GM21367 (cell line): Measurements from ENCODE around the gene GFOD1.

Source experiments
- ATAC-seq: cut with Tn5 transposase; IDR thresholded peaks from one replicate; pipeline ENCODE4 v1.9.1; 2021; ENCODE audit not compliant: unreplicated experiment

The GFOD1 gene, protein sequence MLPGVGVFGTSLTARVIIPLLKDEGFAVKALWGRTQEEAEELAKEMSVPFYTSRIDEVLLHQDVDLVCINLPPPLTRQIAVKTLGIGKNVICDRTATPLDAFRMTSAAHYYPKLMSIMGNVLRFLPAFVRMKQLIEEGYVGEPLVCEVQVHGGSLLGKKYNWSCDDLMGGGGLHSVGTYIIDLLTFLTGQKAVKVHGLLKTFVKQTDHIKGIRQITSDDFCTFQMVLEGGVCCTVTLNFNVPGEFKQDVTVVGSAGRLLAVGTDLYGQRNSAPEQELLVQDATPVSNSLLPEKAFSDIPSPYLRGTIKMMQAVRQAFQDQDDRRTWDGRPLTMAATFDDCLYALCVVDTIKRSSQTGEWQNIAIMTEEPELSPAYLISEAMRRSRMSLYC

DNA sequence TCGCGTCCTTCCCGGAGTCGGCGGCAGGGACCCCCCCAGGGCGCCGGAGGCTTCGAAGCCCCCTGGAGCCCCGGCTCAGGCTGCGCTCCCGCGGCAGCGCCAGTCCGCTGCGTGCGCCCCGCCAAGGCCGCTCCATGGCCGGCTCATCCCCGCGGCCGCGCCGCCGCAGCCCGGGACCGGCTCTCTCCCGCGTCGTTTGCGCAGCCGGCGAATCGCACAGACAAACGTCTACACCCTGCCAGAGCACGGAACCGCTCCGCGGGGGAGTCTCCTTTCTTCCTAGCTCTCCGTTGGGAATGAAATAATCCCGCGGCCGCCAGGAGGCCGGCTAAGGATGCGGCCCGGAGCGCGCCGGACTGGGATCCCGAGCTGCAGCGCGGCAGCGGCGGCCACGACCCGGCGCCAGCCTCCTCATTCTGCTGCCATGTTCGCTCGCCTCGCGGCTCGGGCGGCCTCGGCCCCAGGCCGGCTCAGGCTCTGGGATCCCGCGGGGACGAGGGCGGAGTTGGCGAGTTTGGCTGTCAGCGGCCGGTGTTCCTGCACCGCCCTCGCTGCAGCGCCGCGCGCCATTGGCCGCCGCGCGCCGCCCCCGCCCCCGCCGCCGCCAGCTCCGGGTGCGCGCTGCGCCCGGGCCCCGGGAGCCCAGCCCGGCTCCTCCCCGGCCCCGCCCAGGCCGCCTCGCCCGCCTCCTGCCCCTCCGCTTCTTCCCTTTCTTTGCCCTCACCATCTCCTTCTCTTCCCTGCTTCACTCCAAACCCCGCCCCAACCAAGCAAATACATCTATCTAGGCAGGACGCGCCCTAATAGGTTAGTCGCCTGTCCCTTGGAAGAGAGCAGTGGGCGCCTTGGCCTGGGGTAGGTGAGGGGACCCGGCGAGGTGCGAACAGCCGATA is at the start of gene GFOD1:
Gene GFOD1 (minus strand): TSS at position 479 of the 893 bp plus-strand sequence. CDS start 710 bp downstream, outside the sequence.
- ATAC-seq = peak; percentile 77

DNA sequence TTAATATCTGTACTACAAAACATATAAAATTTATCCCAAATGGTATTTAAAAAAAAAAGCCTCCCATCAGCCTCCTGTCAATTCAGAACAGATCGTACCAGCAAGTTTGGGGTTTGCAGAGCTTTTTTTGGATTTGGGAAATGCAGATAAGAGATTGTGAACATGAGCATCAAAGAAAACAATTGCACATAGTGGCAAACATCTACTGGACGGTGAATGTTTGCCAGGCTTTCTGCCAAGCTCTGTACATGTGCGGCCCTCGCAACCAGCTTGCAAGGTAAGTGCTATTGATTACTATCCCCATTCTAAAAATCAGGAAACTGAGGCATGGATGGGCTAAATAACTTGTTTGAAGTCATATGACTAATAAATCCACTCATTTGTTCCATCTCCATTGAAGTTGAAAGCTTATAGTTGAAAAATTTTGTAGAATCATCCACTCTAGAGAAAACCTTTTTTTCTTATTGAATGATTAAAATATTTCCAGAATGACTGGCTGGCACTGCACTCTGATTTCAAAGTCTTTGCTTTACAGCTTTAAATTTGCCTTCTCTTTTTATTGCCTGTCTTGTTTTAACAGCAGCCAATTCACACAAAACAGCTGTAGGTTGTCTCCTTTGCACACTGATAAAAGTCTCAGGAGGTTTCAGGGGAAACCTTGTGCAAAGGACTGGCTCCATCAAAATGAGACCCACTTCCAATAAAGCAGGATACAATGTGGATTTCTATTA is 49.6 kb upstream of the GFOD1 start:
- ATAC-seq = no peak

DNA sequence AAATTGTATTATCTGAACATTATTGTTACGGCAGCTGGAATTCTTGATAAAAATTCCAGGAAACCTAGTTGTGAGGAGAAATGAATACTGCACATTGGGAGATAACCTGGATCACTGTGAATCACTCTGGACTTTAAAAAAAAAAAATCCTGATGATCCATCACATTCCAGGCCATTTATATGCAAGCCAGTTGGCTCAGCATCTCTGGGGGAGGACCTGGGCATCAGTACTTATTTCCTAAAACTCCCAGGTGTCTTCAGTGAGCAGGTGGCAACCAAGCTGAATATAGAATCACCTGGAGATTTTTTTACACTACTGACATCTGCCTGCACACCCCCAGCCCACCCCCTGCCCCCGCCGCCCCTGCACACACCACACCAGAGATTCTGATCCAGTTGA is 47.9 kb upstream of the GFOD1 start:
- no peak for ATAC-seq

DNA sequence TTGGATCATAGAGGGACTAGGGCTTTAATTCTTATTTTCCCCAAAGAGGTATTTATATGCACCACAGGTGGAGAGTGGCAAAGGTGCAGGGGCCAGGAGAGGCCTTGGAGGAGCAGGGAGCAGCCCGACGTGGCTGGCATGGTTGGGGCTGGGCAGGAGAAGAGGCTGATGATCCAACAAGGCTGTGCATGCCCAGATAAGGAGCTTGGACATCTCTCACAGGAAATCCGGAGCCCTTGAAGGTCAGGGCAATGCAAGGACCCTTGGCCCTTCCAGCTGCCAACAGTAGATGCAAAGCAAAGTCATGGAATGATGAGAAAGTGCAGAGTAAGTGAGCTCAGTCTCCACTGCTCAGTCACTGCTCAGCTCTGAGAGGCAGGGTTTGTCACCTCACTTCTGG is 47.1 kb upstream of the GFOD1 start:
- no peak for ATAC-seq

DNA sequence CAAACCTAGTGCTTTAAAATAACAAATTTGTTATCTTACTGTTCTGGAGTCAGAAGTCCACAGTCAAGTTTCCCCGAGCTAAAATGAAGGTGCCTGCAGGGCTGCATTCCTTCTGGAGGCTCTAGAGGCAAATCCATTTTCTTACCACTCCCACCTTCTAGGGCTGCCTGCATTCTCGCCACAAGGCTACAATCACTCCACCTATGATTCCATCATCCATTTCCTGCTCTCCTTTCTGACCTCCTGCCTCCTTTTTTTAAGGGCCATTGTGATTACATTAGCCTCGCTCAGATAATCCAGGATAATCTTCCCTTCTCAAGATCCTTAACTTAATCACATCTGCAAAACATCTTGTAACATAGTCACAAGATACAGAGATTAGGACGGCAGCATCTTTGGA is 44.6 kb upstream of the GFOD1 start:
- ATAC-seq = no peak

DNA sequence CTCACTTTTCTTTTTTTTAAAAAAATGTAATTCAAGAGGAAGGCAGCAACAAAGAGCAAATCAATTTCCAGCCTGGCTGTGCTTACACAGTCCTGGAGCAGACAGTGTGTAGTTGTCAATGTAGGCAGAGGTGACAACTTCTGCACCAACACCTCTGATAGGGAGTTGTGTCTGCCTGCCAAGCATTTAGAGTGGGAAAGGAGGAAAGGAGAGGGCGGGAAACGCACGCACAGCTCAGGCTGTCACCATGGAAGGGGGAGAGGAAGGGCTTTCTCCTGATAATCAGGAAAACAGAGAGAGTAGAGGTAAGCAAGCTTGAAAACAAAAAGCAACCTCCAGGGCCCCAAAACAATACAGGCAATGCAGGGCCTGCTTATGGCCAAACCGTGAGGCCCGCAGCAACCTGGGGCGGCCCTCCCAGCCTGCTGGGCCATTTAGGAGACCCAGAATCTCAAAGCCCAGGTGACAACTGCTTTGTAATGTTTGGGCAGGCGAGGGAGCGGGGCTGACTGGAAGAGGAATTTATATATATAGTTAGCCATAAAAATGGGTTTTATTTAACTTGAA is 41.5 kb upstream of the GFOD1 start:
- ATAC-seq = no peak

DNA sequence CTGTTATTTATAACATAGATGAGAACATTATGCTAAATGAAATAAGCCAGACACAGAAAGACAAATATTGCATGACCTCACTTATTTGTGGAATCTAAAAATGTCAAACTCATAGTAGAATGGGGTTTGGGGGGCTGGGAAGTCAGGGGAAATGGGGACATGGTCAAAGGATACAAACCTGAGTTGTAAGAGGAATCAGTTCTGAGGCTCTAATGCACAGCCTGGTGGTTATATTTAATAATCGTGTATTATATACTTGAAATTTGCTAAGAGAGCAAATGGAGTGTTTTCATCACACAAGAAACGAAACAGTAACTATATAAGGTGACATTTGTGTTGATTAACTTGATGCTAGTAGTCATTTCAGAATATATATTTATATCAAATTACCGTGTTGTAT is 40.8 kb upstream of the GFOD1 start:
- ATAC-seq = no peak

DNA sequence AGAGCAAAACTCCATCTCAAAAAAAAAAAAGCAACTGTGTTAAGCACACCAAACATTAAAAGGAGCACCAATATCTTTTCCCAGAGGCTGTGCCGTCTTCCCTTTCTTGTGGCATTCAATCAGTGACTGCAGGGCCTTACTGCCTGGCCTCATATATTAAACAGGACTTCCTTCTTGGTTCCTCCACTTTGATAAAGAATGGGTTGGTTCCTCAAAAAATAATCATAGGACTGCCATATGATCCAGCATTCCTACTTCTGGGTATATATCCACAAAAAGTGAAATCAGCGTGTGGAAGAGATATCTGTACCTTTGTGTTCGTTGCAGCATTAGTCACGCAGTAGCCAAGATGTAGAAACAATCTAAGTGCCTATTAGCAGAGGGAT is 40.3 kb upstream of the GFOD1 start:
- no peak for ATAC-seq

DNA sequence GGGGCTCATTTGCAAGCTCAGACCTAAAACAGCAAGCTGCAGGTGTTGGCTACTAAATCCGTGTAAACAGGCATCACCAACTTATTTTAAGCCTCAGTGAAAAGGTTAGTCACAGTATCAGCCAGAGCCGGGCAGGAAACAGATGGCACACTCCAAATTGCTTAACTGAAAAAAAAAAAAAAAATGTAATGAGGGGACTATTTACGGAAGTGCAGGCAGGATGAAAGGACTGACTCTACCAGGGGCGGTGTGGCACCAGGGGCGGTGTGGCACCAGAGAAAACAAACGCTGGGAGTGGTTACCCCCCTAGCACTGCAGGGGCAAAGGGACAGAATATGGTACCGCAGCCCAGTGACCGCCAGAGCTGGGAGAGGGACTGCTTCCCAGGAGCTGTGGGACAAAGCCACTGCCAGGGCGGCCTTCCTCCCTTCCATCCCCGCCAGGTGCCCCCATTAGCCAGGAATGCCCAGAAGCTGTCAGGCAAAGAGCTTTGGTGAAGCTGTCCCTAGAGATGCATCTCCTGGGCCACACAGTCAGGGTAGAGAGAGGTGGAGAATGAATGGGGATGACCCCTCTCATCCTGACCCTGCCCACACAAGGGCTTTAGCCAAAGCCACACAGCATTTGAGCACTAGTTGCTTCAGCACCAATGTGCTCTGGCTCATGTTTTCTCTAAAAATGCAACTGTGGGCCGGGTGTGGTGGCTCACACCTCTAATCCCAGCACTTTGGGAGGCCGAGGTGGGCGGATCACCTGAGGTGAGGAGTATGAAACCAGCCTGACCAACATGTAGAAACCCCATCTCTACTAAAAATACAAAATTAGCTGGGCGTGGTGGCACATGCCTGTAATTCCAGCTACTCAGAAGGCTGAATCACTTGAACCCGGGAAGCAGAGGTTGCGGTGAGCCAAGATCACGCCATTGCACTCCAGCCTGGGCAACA is 39.6 kb upstream of the GFOD1 start:
- ATAC-seq = peak; percentile 72

DNA sequence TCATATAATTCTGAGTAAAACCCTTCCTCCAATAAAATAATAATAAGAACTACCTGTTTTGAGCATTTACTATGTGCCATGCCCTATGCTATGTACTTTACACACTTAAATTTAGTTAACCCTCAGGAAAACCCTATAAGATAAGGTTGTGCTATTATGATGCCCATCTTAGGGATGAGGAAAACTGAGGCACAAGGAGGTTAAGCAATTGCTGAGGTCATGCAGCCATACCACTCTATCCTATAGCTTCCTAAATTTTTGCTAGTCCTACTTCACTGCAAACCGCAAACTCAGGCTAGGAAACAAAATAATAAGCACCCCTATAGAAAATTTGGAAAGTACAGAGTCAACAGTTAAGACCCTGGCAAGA is 38.9 kb upstream of the GFOD1 start:
- ATAC-seq = no peak

DNA sequence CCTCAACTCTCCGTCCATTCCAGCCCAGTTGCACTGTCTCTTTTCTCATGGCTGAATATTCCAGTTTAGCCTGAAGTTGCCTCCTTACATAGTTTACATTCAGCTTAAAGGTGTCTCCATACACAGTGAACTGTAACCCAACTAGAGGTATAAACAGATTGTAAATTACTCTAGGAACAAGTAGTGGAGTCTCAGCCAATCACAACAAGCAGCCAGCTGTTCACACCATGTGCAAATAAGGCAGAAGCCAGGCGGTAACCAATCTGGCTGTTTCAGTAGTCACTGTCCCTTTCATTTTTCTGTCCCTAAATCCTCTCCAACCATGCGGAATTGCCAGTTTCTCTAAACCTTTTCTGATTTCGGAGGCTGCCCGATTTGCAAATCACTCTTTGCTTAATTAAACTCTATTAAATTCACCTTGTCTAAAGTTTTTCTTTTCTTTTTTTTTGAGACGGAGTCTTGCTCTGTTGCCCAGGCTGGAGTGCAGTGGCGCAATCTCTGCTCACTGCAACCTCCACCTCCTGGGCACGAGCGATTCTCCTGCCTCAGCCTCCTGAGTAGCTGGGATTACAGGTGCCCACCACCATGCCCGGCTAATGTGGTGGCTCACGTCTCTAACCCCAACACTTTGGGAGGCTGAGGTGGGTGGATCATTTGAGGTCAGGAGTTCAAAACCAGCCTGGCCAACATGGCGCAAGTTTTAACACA is 37.6 kb upstream of the GFOD1 start:
- no peak for ATAC-seq

DNA sequence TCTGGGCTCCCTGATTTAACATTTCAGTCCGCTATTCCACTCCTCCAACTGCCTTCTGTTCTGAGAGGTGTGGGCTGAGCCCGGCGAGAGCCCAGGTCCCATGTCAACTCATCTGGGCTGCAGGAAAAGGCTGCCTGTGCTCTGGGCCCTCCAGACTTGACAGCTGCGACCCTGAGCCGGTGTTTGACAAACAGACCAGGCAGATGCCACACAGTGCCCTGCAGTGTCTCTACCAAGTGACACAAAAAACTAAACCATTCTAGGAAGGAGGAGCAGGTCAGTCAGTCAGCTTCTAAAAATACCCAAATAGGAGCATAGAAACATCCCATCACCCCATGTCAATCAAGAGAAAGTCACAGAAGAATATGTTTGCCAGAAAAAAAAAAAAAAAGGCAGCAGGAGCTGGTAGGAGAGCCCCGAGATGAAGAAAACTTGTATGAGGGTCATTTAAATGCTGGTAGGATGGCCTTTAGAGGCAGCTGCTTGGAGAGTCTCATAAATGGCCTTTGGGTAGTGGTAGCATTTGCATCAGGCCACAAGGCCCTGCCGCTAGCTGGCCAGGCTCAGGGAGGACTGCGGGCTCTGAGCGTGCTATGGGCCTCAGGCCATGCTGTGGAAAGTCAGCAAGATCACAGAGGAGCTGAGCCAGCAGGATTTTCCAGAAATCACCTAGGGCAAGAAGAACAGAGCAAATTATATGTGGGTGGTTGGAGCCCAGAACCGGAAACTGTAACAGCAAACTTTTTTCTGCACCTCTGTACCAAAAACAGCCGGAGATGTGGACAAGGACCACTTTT is 36.6 kb upstream of the GFOD1 start:
- no peak for ATAC-seq

DNA sequence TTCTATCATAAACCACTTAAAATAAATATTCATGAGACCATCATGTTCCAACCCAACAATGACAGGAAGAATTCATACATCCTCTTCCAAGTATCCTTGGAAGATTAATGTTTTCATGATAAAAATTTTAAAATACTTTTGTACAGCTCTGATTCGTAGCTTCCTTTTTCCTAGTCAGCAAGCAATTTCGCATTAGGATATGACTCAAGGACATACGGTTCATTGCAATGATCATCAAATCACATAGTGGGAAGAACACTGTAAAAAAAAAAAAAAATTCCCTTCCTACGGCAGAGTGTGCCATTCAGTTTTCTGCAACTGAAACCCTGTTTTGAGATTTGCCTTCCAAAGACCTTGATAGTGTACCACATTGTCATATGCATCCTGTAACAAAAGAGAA is 35.3 kb upstream of the GFOD1 start:
- ATAC-seq = no peak

DNA sequence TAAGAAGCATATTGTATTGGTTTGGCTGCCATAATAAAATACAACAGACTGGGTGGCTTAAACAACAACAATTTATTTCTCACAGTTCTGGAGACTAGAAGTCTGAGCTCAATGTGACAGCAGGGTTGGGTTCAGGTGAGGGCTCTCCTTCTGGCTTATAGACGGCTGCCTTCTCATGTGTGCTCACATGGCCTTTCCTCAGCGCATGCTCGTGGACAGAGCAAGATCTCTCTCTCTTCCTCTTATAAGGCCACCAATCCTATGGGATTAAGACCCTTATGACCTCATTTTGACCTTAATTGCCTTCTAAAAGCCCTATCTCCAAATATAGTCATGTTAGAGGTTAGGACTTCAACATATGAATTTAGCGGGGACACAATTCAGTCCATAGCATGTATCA is 32.4 kb upstream of the GFOD1 start:
- no peak for ATAC-seq

DNA sequence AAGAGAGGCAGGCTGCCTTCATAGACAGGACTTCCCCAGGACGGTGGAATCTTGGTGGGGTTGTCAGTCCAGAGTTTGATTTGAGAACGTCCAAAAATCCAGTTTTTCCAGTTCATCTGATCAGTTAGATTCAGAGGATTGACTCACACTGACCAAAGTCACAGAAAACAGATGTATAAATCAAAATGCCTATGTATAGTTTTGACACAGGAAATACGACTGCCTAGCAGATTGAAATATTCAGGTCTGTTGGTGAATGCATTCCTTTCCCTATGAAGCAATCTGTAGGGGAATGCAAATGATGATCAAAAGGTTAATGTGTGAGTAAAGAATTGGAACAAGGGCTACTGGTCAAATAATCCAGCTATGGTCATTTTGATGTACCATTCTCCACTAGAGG is 29.7 kb upstream of the GFOD1 start:
- ATAC-seq = no peak

DNA sequence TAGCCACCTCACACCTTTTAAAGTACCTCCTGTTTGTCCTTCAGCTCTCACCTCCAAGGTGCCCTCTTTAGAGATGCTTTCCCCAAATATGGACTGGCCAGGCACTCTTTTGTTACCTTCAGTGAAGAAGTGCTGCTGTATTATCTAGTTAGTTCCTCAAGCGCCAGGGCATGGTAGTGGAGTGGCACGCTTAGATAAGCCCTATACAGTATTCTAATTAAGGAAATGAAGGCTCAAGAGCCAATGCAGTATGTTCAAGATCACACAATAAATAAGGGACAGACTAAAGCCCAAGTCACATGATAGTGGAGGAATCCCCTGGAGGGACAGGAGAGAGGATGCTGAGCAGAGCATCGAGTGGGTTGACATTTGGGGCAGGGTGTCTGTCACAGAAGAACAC is 28.5 kb upstream of the GFOD1 start:
- no peak for ATAC-seq

DNA sequence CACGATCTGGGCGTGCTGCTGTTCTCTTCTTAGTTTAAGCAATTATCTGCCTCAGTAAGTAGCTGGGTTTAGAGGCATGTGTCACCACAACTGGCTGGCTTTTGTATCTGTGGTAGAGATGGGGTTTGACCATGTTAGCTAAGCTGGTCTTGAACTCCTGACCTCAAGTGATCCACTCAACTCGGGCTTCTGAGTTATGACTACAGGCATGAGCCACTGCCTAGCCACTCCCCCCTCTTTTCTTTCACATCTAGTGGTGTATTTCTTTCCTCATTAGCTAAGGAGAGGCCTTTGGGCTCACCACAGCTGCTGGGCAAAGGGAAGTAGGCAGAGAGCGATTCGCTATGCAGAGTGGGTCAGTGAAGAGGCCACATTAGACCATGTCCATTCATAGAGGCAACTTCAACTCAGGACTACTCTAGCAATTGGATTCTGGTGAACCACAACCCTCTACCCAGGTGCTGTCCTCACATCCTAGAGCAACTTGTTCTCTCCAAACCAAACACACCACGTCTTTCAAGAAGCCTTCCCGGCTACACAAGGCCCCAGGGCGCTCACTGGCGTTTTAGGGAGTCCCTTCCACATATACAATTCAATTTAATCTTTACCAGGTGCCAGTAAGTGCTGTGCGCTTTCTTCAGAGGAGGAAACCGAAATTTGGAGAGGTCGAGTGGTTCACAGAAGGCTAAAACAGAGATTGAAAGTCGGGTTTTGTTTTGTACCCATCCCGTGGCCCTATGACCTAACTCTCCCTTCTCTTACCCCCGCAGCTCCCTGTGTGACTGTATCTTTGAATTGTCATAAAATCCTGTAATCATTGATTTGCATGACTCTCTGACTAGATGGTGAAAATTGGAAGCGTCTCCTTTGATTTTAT is 26.5 kb upstream of the GFOD1 start:
- ATAC-seq = no peak

DNA sequence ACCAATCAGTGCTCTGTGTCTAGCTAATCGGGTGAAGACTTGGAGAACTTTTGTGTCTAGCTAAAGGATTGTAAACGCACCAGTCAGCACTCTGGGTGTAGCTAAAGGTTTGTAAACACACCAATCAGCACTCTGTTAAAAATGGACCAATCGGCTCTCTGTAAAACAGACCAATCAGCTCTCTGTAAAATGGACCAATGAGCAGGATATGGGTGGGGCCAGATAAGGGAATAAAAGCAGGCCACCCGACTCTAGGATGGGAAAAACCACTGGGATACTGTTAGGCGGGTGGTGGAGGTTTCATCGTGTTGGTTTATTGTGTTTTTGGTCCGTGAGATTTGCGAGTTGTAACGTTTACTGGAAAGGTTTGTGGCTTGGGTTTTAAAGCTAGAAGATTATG is 25.5 kb upstream of the GFOD1 start:
- ATAC-seq = no peak
